Measurements from ENCODE around the gene HPN.
A peak's percentile ranks its signal among the peaks of the same experiment; 100 is the strongest.

The HPN gene

DNA sequence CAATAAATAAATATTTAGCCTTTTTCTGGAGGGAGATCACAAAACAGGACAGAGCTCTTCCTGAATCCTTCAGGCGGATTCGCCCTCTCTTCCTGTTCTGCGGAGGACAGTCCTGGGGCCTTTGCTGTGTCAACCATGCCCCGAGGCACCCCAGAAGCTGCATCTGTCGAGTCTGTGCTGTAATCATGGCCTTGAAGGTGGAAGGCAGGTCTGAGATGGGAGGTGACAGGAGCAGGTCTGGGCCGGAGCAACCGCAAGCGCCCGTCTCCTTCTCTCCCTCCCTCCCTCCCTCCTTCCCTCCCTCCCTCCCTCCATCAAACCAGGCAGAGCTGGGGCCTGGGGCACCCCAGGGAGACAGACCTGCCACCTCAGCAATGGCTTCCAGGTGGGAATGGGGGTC lies 69.5 kb downstream of the HPN start:
- Histone ChIP-seq H3K4me3 (no peak overlapping the region), H3K27ac (peak overlapping the region in 8 of 21 experiments; percentile 1 to 68 (median 29))

DNA sequence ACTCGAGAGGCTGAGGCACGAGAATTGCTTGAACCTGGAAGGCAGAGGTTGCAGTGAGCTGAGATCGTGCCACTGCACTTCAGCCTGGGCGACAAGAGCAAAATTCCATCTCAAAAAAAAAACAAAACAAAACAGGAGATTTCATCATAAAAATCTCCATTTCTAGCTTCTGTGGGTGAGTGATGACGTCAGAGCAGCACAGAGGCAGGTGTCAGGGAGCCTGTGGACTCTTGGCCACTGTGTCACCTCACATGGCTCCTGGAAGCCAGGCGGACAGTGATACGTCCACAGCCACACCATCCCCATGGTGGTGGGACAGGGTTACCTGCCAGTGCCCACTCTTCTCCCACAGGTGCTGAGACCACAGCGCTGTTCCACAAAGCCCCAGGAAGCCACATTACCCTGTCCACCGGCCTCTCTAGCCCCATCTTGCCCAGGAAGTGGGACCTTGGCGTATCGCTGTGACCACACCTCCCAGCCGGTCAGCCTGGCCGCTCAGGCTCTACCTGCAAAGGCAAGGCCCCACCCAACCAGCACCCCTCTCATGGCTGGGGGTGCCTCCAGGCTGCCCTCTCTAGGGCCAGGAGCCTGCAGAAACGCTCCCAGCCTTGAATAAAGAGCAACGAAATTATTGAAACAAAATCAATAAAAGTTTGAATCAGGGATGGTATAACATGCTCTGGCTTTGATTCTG lies 71.6 kb downstream of the HPN start:
- Histone ChIP-seq H3K4me3 (no peak overlapping the region), H3K27ac (peak overlapping the region in 5 of 21 experiments; percentile 3 to 80 (median 24))

DNA sequence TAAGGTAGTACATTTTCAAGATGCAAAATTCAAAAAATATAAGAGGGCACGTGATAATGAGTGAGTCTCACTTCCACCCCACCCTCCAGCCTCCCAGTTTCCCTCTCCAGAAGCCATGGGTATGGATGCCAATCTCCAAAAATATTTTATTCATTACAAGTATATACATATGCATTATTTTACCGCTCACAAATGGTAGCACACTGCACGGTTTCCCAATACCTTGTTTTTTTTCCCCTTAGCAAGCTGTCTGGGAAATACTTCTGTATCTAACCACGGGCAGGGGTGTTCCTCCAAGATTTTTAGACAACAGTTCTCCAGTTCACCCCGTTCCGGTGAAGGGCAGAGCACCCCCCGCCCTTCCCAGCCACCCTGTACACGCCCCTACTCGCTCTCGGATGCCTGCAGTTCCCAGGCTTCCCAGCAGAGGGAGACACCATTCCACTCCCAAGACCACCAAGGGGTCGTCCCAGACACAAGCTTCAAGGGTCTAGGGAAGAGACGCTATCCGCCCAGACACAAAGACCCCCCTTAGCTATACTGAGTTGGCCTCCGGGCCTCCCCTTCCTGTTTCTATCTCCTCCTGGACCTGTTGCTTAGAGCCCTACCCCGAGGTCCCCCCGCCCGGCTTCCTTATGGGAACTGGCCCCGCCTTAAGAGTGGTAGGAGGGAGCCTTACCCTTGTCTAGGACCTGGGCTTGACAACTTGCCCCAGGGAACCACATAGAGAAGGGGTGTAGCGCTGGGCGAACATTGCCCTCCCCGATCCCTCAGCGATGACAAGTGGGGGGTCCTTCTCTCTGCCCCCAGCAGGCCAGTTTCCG lies 73.0 kb downstream of the HPN start:
- peak overlapping the region; percentile 40 to 88 (median 81) for H3K27ac ChIP-seq

DNA sequence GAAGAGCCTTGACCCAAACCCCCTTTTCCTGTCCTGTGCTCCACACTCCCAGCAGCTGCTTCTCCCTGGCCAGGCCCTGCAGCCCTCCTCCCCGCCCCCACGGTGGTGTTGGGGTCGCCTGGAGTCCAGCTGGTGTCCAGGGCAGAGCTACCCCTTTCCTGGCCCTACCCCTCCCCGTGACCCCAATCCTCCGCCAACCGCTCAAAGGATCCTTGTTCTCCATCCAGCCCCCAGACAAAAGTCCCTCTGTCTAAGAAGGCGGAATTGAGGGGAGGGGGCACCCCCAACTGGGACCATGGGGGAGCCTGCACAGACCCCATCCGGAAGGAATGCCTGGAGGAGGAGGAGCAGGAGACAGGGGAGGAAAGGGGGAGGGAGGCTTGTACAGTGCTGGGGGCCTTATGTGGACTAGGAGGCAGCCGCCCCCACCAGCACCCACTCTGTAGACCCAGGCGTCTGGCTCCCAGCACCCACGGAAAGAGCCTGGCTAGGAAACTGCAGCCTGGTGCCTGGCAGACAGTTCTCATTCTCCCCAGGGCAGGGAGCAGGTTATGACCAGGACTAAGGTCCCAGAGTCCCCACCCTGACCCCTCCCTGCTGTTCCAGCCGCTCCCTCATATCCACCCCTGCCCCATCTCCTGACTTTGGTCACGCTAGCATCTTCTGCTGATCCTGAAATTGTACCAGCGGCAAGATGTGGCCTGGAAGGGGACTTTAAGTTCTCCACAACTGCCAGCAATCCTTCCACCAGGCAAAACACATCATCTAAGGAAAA lies 73.8 kb downstream of the HPN start, which contains the start of gene FXYD3:
TSS of gene FXYD3 (plus strand) at position 647 of the 775 bp plus-strand sequence. CDS start 3,554 bp downstream, outside the sequence.
- peak within 1 kb of the TSS; percentile 62 to 88 (median 81) for H3K27ac ChIP-seq
- H3K4me3 ChIP-seq: peak within 1 kb of the TSS; percentile 32 to 58 (median 40)

More for the DNA sequence above, 73.0 kb downstream of the HPN start:
- peak overlapping the region in 6 of 7 experiments; percentile 36 to 58 (median 41) for H3K4me3 ChIP-seq

Data from skin epidermis (tissue), 12 donors.